CD1c-positive myeloid dendritic cell (primary cell): ENCODE measurements around the gene KCNJ12.
"Not testable (repeated sequence)": the region's sequence is repeated elsewhere in the genome, so short reads cannot be mapped to it uniquely, and the experiment has no call there.

Source experiments
- DNase-seq: peaks from one replicate; pipeline ENCODE4 v3.0.0-alpha.2; 2016; ENCODE audit errors: extremely low spot score

KCNJ12 gene

GRCh38 chr17:21376081-21376758 is at the start of gene KCNJ12:
KCNJ12 (plus strand) TSS chr17:21376357; CDS start chr17:21415343, 38,986 bp downstream.
- DNase-seq: no peak

GRCh38 chr17:21327921-21328320 is 48.2 kb upstream of the KCNJ12 start:
- DNase-seq: not testable (repeated sequence)

- not testable (repeated sequence) for DNase-seq
Observed at GRCh38 chr17:21328778-21329177, 47.4 kb upstream of the KCNJ12 start.

GRCh38 chr17:21330436-21331160 is 45.6 kb upstream of the KCNJ12 start:
- DNase-seq: no peak

GRCh38 chr17:21336541-21337294 is 39.4 kb upstream of the KCNJ12 start:
- DNase-seq: not testable (repeated sequence)

GRCh38 chr17:21337981-21338625 is 38.1 kb upstream of the KCNJ12 start:
- DNase-seq: not testable (repeated sequence)

- no peak for DNase-seq
Observed at GRCh38 chr17:21339011-21339410, 37.1 kb upstream of the KCNJ12 start.

- not testable (repeated sequence) for DNase-seq
Observed at GRCh38 chr17:21339571-21339970, 36.6 kb upstream of the KCNJ12 start.

- not testable (repeated sequence) for DNase-seq
Observed at GRCh38 chr17:21340407-21340806, 35.8 kb upstream of the KCNJ12 start.

GRCh38 chr17:21341279-21341678 is 34.9 kb upstream of the KCNJ12 start:
- DNase-seq: not testable (repeated sequence)

- not testable (repeated sequence) for DNase-seq
Observed at GRCh38 chr17:21341925-21342540, 34.1 kb upstream of the KCNJ12 start.

- not testable (repeated sequence) for DNase-seq
Observed at GRCh38 chr17:21343061-21343949, 32.9 kb upstream of the KCNJ12 start.

- not testable (repeated sequence) for DNase-seq
Observed at GRCh38 chr17:21344801-21345200, 31.4 kb upstream of the KCNJ12 start.

GRCh38 chr17:21345236-21345635 is 30.9 kb upstream of the KCNJ12 start:
- DNase-seq: no peak

- not testable (repeated sequence) for DNase-seq
Observed at GRCh38 chr17:21346107-21346506, 30.1 kb upstream of the KCNJ12 start.

GRCh38 chr17:21346651-21347250 is 29.4 kb upstream of the KCNJ12 start:
- DNase-seq: not testable (repeated sequence)

GRCh38 chr17:21347660-21348059 is 28.5 kb upstream of the KCNJ12 start:
- DNase-seq: not testable (repeated sequence)

- not testable (repeated sequence) for DNase-seq
Observed at GRCh38 chr17:21348081-21348925, 27.9 kb upstream of the KCNJ12 start.

GRCh38 chr17:21348926-21349261 is 27.3 kb upstream of the KCNJ12 start:
- not testable (repeated sequence) for DNase-seq
